Measurements from ENCODE around the gene HEXD. TPM values are rescaled to one million over a fixed set of nuclear protein-coding genes. Genes with fewer than 3 reads are reported as not detected.

Gene HEXD
- total RNA-seq, 1 donor from 2014 or later: 9.7 TPM

DNA sequence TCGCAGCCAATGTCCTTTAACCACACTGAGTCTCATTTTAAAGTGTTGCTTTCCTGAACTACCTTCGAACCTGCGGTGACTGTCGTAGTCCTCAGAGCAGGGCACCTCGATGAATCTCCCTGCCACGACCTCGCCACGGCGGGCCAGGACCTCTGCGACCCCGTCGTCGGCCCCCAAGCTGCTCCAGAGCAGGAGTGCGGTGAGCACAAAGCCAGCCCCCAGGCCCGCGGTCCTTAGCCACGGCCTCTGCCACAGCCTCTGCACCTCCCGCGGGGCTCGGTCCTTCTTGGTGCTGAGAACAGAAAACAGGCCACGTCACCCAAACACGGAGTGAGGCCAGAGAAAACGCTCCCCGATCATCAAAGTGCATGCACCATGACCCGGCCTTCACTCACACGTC is 2.8 kb upstream of the HEXD start:
- Histone ChIP-seq H3K36me3 (ENCODE audit: control insufficient read depth, insufficient read depth, low read length) (peaks cover 6% of the 10 kb centered on the region), H3K27me3 (ENCODE audit: control insufficient read depth, insufficient read depth, low read length) (no peaks in the 10 kb centered on the region), H3K4me3 (ENCODE audit: low read depth, low read length) (no peak overlapping the region)
- no peak for FAIRE-seq
- TF ChIP-seq, protein P1, sequence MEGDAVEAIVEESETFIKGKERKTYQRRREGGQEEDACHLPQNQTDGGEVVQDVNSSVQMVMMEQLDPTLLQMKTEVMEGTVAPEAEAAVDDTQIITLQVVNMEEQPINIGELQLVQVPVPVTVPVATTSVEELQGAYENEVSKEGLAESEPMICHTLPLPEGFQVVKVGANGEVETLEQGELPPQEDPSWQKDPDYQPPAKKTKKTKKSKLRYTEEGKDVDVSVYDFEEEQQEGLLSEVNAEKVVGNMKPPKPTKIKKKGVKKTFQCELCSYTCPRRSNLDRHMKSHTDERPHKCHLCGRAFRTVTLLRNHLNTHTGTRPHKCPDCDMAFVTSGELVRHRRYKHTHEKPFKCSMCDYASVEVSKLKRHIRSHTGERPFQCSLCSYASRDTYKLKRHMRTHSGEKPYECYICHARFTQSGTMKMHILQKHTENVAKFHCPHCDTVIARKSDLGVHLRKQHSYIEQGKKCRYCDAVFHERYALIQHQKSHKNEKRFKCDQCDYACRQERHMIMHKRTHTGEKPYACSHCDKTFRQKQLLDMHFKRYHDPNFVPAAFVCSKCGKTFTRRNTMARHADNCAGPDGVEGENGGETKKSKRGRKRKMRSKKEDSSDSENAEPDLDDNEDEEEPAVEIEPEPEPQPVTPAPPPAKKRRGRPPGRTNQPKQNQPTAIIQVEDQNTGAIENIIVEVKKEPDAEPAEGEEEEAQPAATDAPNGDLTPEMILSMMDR (IDR thresholded peaks at IDR 0.05; ENCODE audit: insufficient read depth, low read length, severe bottlenecking): no peak
- DNase-seq (ENCODE audit: low read depth): no peak

- H3K4me3 ChIP-seq (ENCODE audit: low read depth, low read length): no peak overlapping the region
- TF ChIP-seq, protein P1 (IDR thresholded peaks at IDR 0.05; ENCODE audit: insufficient read depth, low read length, severe bottlenecking): no peak
- FAIRE-seq (no peak), DNase-seq (ENCODE audit: low read depth) (no peak)
- no peaks in the 10 kb centered on the region for H3K27me3 ChIP-seq (ENCODE audit: control insufficient read depth, insufficient read depth, low read length)
- peaks cover 5% of the 10 kb centered on the region for H3K36me3 ChIP-seq (ENCODE audit: control insufficient read depth, insufficient read depth, low read length)
These were observed 2.4 kb upstream of the HEXD start for GRCh38 chr17:82415786-82416185.

- H3K27me3 ChIP-seq (ENCODE audit: control insufficient read depth, insufficient read depth, low read length): no peaks in the 10 kb centered on the region
- no peak for FAIRE-seq
- H3K36me3 ChIP-seq (ENCODE audit: control insufficient read depth, insufficient read depth, low read length): peaks cover 5% of the 10 kb centered on the region
- TF ChIP-seq, protein P1 (IDR thresholded peaks at IDR 0.05; ENCODE audit: insufficient read depth, low read length, severe bottlenecking): no peak
- no peak overlapping the region for H3K4me3 ChIP-seq (ENCODE audit: low read depth, low read length)
- DNase-seq (ENCODE audit: low read depth): no peak
These were observed 1.9 kb upstream of the HEXD start for GRCh38 chr17:82416264-82416663.

GRCh38 chr17:82416771-82417170 is 1.4 kb upstream of the HEXD start:
- Histone ChIP-seq H3K36me3 (ENCODE audit: control insufficient read depth, insufficient read depth, low read length) (peaks cover 5% of the 10 kb centered on the region), H3K4me3 (ENCODE audit: low read depth, low read length) (no peak overlapping the region), H3K27me3 (ENCODE audit: control insufficient read depth, insufficient read depth, low read length) (no peaks in the 10 kb centered on the region)
- no peak for DNase-seq (ENCODE audit: low read depth)
- TF ChIP-seq, protein P1 (IDR thresholded peaks at IDR 0.05; ENCODE audit: insufficient read depth, low read length, severe bottlenecking): no peak
- no peak for FAIRE-seq

DNA sequence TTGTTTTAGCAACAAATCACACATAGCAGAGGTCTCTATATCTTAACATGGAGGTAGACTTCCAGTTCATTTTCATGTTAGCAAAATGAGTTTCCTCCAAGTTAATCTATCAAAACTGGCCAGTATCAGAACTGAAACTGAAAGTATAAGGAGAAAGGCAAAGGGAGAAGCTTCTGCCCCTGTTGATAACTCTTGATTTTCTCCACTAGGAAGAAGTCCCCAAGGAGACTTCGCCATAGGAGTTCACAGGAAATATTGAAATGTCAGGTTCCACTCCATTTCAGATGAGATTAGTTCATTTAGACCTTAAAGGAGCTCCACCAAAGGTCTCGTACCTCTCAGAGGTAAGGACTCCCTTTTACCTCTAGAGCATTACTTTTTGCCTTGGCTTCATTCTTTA is 1.4 kb downstream of the HEXD start:
- Histone ChIP-seq H3K36me3 (ENCODE audit: control insufficient read depth, insufficient read depth, low read length) (peaks cover 2% of the 10 kb centered on the region), H3K4me3 (ENCODE audit: low read depth, low read length) (no peak overlapping the region), H3K27me3 (ENCODE audit: control insufficient read depth, insufficient read depth, low read length) (no peaks in the 10 kb centered on the region)
- no peak for FAIRE-seq
- TF ChIP-seq, protein P1 (IDR thresholded peaks at IDR 0.05; ENCODE audit: insufficient read depth, low read length, severe bottlenecking): no peak
- DNase-seq (ENCODE audit: low read depth): no peak
